ENCODE measurements around the gene ECM2.

The ECM2 gene

GRCh38 chr9:92509050-92509449 lies 26.7 kb downstream of the ECM2 start:
- H3K4me3 ChIP-seq (ENCODE audit: low read length), result no peak overlapping the region
- DNase-seq (ENCODE audit: low read depth), result no peak
- no peak for TF ChIP-seq CTCF (conservative IDR thresholded peaks at IDR 0.05; ENCODE audit: low read length)

GRCh38 chr9:92508018-92508820 lies 27.6 kb downstream of the ECM2 start:
- no peak overlapping the region for H3K4me3 ChIP-seq (ENCODE audit: low read length)
- no peak for TF ChIP-seq CTCF (conservative IDR thresholded peaks at IDR 0.05; ENCODE audit: low read length)
- DNase-seq (ENCODE audit: low read depth), result no peak

GRCh38 chr9:92507496-92507895 lies 28.3 kb downstream of the ECM2 start:
- no peak overlapping the region for H3K4me3 ChIP-seq (ENCODE audit: low read length)
- DNase-seq (ENCODE audit: low read depth), result no peak
- TF ChIP-seq CTCF (conservative IDR thresholded peaks at IDR 0.05; ENCODE audit: low read length), result no peak

- 0 out of 2 replicates have a peak, but pooled peaks have one; percentile 5 for TF ChIP-seq CTCF (conservative IDR thresholded peaks at IDR 0.05; ENCODE audit: low read length)
- peak; percentile 28 for DNase-seq (ENCODE audit: low read depth)
Measured at GRCh38 chr9:92507005-92507404, 28.8 kb downstream of the ECM2 start.

GRCh38 chr9:92506184-92506857 lies 29.5 kb downstream of the ECM2 start:
- peak overlapping the region; percentile 38 for H3K4me3 ChIP-seq (ENCODE audit: low read length)

More at GRCh38 chr9:92507005-92507404, 28.8 kb downstream of the ECM2 start:
- no peak overlapping the region for H3K4me3 ChIP-seq (ENCODE audit: low read length)

GRCh38 chr9:92504881-92505280 lies 30.9 kb downstream of the ECM2 start:
- peak; percentile 51 for DNase-seq (ENCODE audit: low read depth)
- no peak for TF ChIP-seq CTCF (conservative IDR thresholded peaks at IDR 0.05; ENCODE audit: low read length)
- H3K4me3 ChIP-seq (ENCODE audit: low read length), result no peak overlapping the region

More at GRCh38 chr9:92506184-92506857, 29.5 kb downstream of the ECM2 start:
- peak; percentile 98 for DNase-seq (ENCODE audit: low read depth)
- no peak for TF ChIP-seq CTCF (conservative IDR thresholded peaks at IDR 0.05; ENCODE audit: low read length)

GRCh38 chr9:92503156-92503555 lies 32.6 kb downstream of the ECM2 start:
- TF ChIP-seq CTCF (conservative IDR thresholded peaks at IDR 0.05; ENCODE audit: low read length), result no peak
- no peak for DNase-seq (ENCODE audit: low read depth)

More at GRCh38 chr9:92503156-92503555, 32.6 kb downstream of the ECM2 start:
- no peak overlapping the region for H3K4me3 ChIP-seq (ENCODE audit: low read length)
